Stimulated activated naive B cell treated with anti-CD40 and anti-IgM and Interleukin-4, amounts not matched to agents 10 μg/mL and 1 μg/mL and 100 μg/mL, for 72 hours (primary cell): Measurements from ENCODE around the gene CLOCK.
"Not testable (repeated sequence)": the region's sequence is repeated elsewhere in the genome, so short reads cannot be mapped to it uniquely, and the experiment has no call there.

ENCODE experiments used
- ATAC-seq, 2 donors: fragments of 150-1000 bp; cut with Tn5 transposase; replicated peaks; 2 replicates each; pipeline ENCODE4 v1.10.0; 2021; ENCODE audit warnings: moderate library complexity in 1 of 2
- DNase-seq: peaks from one replicate; pipeline ENCODE4 v3.0.0; 2021
- H3K27ac Mint-ChIP-seq: one replicate; pipeline ENCODE4 v1.8.0; 2022; ENCODE audit warnings: mild to moderate bottlenecking, mixed read lengths
- H3K27me3 Mint-ChIP-seq, 2 donors: one replicate each; pipeline ENCODE4 v1.8.0; 2022; ENCODE audit warnings: mixed read lengths in 2 of 2
- H3K36me3 Mint-ChIP-seq, 2 donors: one replicate each; pipeline ENCODE4 v1.8.0; 2022; ENCODE audit warnings: mixed read lengths in 2 of 2, mild to moderate bottlenecking in 1 of 2
- H3K4me1 Mint-ChIP-seq, 2 donors: one replicate each; pipeline ENCODE4 v1.8.0; 2022; ENCODE audit warnings: mixed read lengths in 2 of 2, mild to moderate bottlenecking in 1 of 2
- H3K4me3 Mint-ChIP-seq, 2 donors: one replicate each; pipeline ENCODE4 v1.8.0; 2022; ENCODE audit warnings: mild to moderate bottlenecking in 2 of 2, mixed read lengths in 2 of 2, moderate library complexity in 1 of 2
- H3K9me3 Mint-ChIP-seq, 2 donors: one replicate each; pipeline ENCODE4 v1.8.0; 2022; ENCODE audit warnings: mixed read lengths in 2 of 2, mild to moderate bottlenecking in 1 of 2

Gene CLOCK, protein sequence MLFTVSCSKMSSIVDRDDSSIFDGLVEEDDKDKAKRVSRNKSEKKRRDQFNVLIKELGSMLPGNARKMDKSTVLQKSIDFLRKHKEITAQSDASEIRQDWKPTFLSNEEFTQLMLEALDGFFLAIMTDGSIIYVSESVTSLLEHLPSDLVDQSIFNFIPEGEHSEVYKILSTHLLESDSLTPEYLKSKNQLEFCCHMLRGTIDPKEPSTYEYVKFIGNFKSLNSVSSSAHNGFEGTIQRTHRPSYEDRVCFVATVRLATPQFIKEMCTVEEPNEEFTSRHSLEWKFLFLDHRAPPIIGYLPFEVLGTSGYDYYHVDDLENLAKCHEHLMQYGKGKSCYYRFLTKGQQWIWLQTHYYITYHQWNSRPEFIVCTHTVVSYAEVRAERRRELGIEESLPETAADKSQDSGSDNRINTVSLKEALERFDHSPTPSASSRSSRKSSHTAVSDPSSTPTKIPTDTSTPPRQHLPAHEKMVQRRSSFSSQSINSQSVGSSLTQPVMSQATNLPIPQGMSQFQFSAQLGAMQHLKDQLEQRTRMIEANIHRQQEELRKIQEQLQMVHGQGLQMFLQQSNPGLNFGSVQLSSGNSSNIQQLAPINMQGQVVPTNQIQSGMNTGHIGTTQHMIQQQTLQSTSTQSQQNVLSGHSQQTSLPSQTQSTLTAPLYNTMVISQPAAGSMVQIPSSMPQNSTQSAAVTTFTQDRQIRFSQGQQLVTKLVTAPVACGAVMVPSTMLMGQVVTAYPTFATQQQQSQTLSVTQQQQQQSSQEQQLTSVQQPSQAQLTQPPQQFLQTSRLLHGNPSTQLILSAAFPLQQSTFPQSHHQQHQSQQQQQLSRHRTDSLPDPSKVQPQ

DNA sequence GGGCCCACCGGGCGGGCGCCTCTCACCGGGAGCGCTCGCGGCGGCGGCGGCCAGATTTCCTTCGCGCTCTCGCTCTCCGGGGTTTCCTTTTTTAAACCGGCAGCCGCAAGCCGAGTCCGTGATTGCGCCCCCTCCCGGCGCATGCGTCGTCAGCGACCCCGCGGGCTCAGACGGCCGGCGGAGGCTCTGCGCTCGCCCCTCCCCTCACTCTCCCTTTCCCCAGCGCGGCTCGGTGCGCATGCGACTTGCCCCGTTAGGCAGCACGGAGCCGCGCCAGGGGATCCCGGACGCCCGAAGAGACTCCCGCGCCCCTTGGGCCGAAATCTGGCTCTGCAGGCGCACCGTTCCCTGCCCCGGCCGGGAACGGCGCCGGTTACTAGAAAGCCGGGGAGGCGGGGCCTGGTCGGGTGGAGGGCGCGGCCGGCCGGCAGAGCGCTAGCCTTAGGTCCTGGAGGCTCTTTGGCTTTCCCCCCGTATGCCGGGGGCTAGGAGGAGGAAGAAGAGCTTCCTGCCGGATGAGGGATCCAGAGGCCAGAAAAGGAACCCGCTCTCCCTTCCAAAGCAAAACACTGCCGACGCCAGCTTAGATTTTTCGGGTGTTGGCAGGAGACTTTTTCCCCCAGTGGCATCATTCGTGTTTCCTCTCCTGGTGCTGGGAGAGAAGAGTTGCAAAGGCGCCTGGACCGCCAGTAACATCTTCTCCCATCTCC, at the start of gene CLOCK:
TSS of gene CLOCK (minus strand) at position 154 of the 710 bp plus-strand sequence. CDS start 64,124 bp downstream, outside the sequence.
- peak within 1 kb of the TSS; percentile 96 for H3K27ac Mint-ChIP-seq
- H3K27me3 Mint-ChIP-seq = peaks cover 0 to 7% of the 10 kb centered on the region in 2 donors
- no peaks in the 10 kb centered on the region for H3K9me3 Mint-ChIP-seq
- peak; percentile 77 for DNase-seq
- no peaks in the 10 kb centered on the region for H3K36me3 Mint-ChIP-seq
- peak within 1 kb of the TSS; percentile 90 to 95 for H3K4me3 Mint-ChIP-seq
- peak; percentile 78 to 82 for ATAC-seq
- H3K4me1 Mint-ChIP-seq = peaks cover 16 to 22% of the 10 kb centered on the region in 2 donors

- Mint-ChIP-seq H3K27me3 (no peaks in the 10 kb centered on the region), H3K4me3 (no peak within 1 kb of the TSS), H3K9me3 (peaks cover 6 to 7% of the 10 kb centered on the region in 2 donors), H3K36me3 (peaks cover 0 to 4% of the 10 kb centered on the region in 2 donors), H3K27ac (no peak within 1 kb of the TSS), H3K4me1 (no peaks in the 10 kb centered on the region)
- DNase-seq (no peak), ATAC-seq (no peak)
Measured at GRCh38 chr4:55592014-55592413, 45.3 kb upstream of the CLOCK start, which contains the start of gene PDCL2. PDCL2 (minus strand) TSS chr4:55592245; CDS start chr4:55592109, 136 bp downstream.

DNA sequence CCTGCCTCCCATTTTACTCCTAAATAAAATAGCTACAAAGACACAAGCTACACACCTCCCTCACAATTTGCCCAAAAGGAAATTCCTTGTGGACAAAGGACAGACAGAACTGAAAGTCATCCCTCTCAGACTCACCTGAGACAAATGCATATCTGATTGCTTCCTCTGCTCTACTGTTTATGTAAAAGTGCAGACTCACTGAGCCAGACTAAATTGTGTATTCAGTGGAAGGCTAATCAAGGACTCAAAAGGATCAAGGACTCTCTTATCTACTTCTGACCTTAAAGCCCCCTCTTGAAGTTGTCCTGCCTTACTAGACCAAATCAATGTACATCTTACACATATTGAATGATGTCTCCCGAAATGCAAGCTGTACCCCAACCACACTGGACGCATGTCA, 41.5 kb upstream of the CLOCK start:
- DNase-seq = no peak
- Mint-ChIP-seq H3K36me3 (peaks cover 2 to 9% of the 10 kb centered on the region in 2 donors), H3K9me3 (peaks cover 11 to 13% of the 10 kb centered on the region in 2 donors), H3K4me3 (no peak overlapping the region), H3K4me1 (no peaks in the 10 kb centered on the region), H3K27ac (no peak overlapping the region), H3K27me3 (peaks cover 3 to 7% of the 10 kb centered on the region in 2 donors)
- no peak for ATAC-seq

DNA sequence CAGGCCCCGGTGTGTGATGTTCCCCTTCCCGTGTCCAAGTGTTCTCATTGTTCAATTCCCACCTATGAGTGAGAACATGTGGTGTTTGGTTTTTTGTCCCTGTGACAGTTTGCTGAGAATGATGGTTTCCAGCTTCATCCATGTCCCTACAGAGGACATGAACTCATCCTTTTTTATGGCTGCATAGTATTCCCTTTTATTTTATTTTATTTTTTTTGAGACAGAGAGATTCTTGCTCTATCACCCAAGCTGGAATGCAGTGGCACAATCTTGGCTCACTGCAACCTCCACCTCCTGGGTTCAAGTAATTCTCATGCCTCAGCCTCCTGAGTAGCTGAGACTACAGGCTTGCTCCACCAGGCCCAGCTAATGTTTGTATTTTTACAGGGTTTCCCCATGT, 36.1 kb upstream of the CLOCK start:
- not testable (repeated sequence) for H3K36me3 Mint-ChIP-seq, ATAC-seq, H3K4me1 Mint-ChIP-seq, DNase-seq, H3K4me3 Mint-ChIP-seq, H3K27ac Mint-ChIP-seq
- peaks cover 8 to 13% of the 10 kb centered on the region in 2 donors for H3K27me3 Mint-ChIP-seq
- peaks cover 5 to 10% of the 10 kb centered on the region in 2 donors for H3K9me3 Mint-ChIP-seq

GRCh38 chr4:55578341-55579010, 31.8 kb upstream of the CLOCK start:
- DNase-seq = no peak
- Mint-ChIP-seq H3K27ac (no peak overlapping the region), H3K4me1 (no peaks in the 10 kb centered on the region), H3K9me3 (peaks cover 22 to 32% of the 10 kb centered on the region in 2 donors), H3K36me3 (peaks cover 0 to 12% of the 10 kb centered on the region in 2 donors), H3K4me3 (no peak overlapping the region), H3K27me3 (peaks cover 4 to 9% of the 10 kb centered on the region in 2 donors)
- no peak for ATAC-seq

DNA sequence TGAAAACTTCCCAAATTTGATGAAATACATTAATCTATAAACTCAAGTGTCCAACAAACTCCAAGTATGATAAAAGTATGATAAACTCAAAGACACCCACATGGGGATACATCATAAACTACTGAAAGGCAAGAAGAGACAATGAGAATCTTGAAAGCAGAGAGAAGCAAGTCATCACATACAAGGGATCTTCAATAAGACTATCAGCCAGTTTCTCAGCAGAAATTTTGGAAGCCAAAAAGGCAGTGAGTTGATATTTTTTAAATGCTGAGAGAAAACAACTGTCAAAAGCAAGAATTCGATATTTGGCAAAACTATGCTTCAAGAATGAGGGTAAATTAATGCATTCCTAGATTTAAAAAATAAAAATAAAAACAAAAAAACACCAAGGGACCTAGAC, 28.8 kb upstream of the CLOCK start:
- peaks cover 3 to 8% of the 10 kb centered on the region in 2 donors for H3K27me3 Mint-ChIP-seq
- H3K27ac Mint-ChIP-seq = no peak overlapping the region
- no peak for DNase-seq
- H3K36me3 Mint-ChIP-seq = peaks cover 0 to 10% of the 10 kb centered on the region in 2 donors
- H3K4me3 Mint-ChIP-seq = no peak overlapping the region
- H3K9me3 Mint-ChIP-seq = peaks cover 20 to 27% of the 10 kb centered on the region in 2 donors
- no peaks in the 10 kb centered on the region for H3K4me1 Mint-ChIP-seq
- no peak for ATAC-seq

DNA sequence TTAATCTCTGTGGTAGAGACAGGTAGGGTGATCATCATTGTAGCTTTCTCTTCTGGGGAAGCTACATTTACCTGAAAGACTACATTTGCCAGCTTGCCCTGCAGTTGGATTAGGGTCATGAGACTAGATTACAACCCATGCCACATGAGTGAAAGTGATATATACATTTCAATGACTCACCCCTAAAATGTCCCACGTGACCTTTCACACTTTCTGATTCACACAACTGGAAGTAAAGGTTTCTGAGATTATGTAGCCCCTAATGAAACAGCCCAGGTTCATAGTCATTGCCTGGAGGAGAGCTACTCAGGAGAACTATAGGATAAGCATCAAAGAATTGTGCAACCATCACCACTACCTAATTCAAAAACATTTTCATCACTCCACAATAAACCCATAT, 27.5 kb upstream of the CLOCK start:
- H3K4me3 Mint-ChIP-seq = no peak overlapping the region
- H3K36me3 Mint-ChIP-seq = peaks cover 0 to 10% of the 10 kb centered on the region in 2 donors
- H3K9me3 Mint-ChIP-seq = peaks cover 20 to 27% of the 10 kb centered on the region in 2 donors
- no peak overlapping the region for H3K27ac Mint-ChIP-seq
- DNase-seq = no peak
- ATAC-seq = peak; percentile 42 to 57
- H3K4me1 Mint-ChIP-seq = no peaks in the 10 kb centered on the region
- H3K27me3 Mint-ChIP-seq = peaks cover 3 to 9% of the 10 kb centered on the region in 2 donors

DNA sequence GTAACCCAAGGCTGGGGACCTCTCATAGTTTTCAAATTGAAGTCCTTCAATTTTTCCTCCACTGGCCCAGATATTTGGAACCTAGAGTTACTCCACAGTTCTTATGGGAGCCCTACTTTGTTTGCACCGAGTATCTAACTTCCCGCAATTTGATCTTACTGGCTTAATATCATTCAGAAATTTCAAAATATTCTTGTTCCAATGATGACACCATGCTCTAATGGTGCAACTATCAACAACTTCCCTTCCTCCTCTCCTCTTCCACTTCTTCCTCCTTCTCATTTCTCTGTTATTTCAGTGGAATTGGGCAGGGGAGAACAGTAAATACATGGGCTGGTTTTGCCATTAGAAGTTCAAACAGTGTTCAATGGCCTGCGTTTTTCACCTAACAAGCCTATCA, 25.1 kb upstream of the CLOCK start:
- Mint-ChIP-seq H3K4me3 (no peak overlapping the region), H3K4me1 (no peaks in the 10 kb centered on the region), H3K9me3 (peaks cover 15 to 19% of the 10 kb centered on the region in 2 donors), H3K36me3 (peaks cover 0 to 7% of the 10 kb centered on the region in 2 donors), H3K27ac (no peak overlapping the region), H3K27me3 (peaks cover 7 to 9% of the 10 kb centered on the region in 2 donors)
- no peak for DNase-seq
- no peak for ATAC-seq

GRCh38 chr4:55568905-55569504, 22.3 kb upstream of the CLOCK start:
- H3K9me3 Mint-ChIP-seq = no peaks in the 10 kb centered on the region

GRCh38 chr4:55561889-55562288, 15.2 kb upstream of the CLOCK start:
- H3K4me1 Mint-ChIP-seq = peaks cover 10 to 19% of the 10 kb centered on the region in 2 donors
- ATAC-seq = peak; percentile 100
- no peak overlapping the region for H3K27ac Mint-ChIP-seq
- peak overlapping the region in 1 of 2 donors; percentile 2 for H3K4me3 Mint-ChIP-seq
- H3K36me3 Mint-ChIP-seq = peaks cover 2 to 4% of the 10 kb centered on the region in 2 donors
- peaks cover 3 to 9% of the 10 kb centered on the region in 2 donors for H3K9me3 Mint-ChIP-seq
- no peak for DNase-seq
- peaks cover 14 to 15% of the 10 kb centered on the region in 2 donors for H3K27me3 Mint-ChIP-seq

More at GRCh38 chr4:55568905-55569504, 22.3 kb upstream of the CLOCK start:
- H3K27ac Mint-ChIP-seq = no peak overlapping the region
- peaks cover 7 to 9% of the 10 kb centered on the region in 2 donors for H3K27me3 Mint-ChIP-seq
- no peaks in the 10 kb centered on the region for H3K36me3 Mint-ChIP-seq
- ATAC-seq (no peak), DNase-seq (no peak)
- H3K4me3 Mint-ChIP-seq = no peak overlapping the region
- no peaks in the 10 kb centered on the region for H3K4me1 Mint-ChIP-seq

- Mint-ChIP-seq H3K27me3 (peaks cover 14 to 15% of the 10 kb centered on the region in 2 donors), H3K4me1 (peaks cover 10 to 19% of the 10 kb centered on the region in 2 donors), H3K9me3 (peaks cover 3 to 9% of the 10 kb centered on the region in 2 donors), H3K36me3 (peaks cover 2 to 4% of the 10 kb centered on the region in 2 donors), H3K4me3 (no peak overlapping the region), H3K27ac (no peak overlapping the region)
- DNase-seq (no peak), ATAC-seq (no peak)
Measured at GRCh38 chr4:55560096-55560495, 13.4 kb upstream of the CLOCK start.

GRCh38 chr4:55554453-55555030, 7.8 kb upstream of the CLOCK start:
- Mint-ChIP-seq H3K27ac (no peak overlapping the region), H3K27me3 (peaks cover 20 to 26% of the 10 kb centered on the region in 2 donors), H3K4me3 (no peak overlapping the region), H3K9me3 (peaks cover 3 to 9% of the 10 kb centered on the region in 2 donors), H3K36me3 (peaks cover 2 to 4% of the 10 kb centered on the region in 2 donors), H3K4me1 (peaks cover 2 to 6% of the 10 kb centered on the region in 2 donors)
- ATAC-seq (no peak), DNase-seq (no peak)
